ENCODE results near the gene MYL5.
"Not testable (repeated sequence)": the region's sequence is repeated elsewhere in the genome, so short reads cannot be mapped to it uniquely, and the experiment has no call there.

The MYL5 gene

GRCh38 chr4:730511-730910 is 56.2 kb downstream of the MYL5 start:
- DNase-seq = no peak

- DNase-seq = not testable (repeated sequence)
Observed at GRCh38 chr4:730946-731904, 56.9 kb downstream of the MYL5 start.

All from activated CD4-positive, alpha-beta T cell treated with anti-CD3 and anti-CD28 coated beads for 1 hour (primary cell).